Neural progenitor cell (in vitro differentiated cells): ENCODE measurements around the gene COL26A1.

Experiments
- EZH2 ChIP-seq: fragments of 200-600 bp; sonication (generic); IDR thresholded peaks from 2 replicates; pipeline ENCODE4 v1.6.1; 2017; ENCODE audit warnings: antibody characterized with exemption, mild to moderate bottlenecking, moderate library complexity
- EZH2phosphoT487 ChIP-seq: fragments of 200-600 bp; sonication (generic); IDR thresholded peaks from 2 replicates; pipeline ENCODE4 v1.6.1; 2017; ENCODE audit warnings: antibody characterized with exemption
- TF ChIP-seq, protein P1 (sequence below): fragments of 200-600 bp; sonication (generic); IDR thresholded peaks from 2 replicates; pipeline ENCODE4 v1.5.1; 2017; ENCODE audit warnings: antibody characterized with exemption, mild to moderate bottlenecking

DNA sequence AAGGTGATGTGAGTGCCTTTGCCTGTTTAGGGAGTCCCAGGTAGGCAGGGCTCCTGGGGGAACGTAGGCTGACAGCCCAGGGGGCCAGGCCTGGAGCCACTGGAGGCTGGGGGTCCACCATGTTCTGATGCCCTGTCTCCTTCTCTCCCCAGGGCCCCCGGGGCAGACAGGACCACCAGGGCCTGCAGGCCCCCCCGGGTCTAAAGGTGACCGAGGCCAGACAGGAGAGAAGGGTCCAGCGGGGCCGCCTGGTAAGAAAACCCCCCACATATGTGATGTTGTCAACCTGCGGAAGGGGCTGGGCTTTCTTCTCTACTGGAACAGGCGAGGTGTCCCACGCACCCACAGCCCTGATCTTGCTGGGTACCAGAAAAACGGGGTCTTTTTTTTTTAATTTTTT is 181.2 kb downstream of the COL26A1 start:
- TF ChIP-seq, protein P1, sequence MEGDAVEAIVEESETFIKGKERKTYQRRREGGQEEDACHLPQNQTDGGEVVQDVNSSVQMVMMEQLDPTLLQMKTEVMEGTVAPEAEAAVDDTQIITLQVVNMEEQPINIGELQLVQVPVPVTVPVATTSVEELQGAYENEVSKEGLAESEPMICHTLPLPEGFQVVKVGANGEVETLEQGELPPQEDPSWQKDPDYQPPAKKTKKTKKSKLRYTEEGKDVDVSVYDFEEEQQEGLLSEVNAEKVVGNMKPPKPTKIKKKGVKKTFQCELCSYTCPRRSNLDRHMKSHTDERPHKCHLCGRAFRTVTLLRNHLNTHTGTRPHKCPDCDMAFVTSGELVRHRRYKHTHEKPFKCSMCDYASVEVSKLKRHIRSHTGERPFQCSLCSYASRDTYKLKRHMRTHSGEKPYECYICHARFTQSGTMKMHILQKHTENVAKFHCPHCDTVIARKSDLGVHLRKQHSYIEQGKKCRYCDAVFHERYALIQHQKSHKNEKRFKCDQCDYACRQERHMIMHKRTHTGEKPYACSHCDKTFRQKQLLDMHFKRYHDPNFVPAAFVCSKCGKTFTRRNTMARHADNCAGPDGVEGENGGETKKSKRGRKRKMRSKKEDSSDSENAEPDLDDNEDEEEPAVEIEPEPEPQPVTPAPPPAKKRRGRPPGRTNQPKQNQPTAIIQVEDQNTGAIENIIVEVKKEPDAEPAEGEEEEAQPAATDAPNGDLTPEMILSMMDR = no peak
- TF ChIP-seq EZH2phosphoT487 (no peak), EZH2 (no peak)
